ENCODE measurements around the gene RPL18.
A peak's percentile ranks its signal among the peaks of the same experiment; 100 is the strongest.

The RPL18 gene

DNA sequence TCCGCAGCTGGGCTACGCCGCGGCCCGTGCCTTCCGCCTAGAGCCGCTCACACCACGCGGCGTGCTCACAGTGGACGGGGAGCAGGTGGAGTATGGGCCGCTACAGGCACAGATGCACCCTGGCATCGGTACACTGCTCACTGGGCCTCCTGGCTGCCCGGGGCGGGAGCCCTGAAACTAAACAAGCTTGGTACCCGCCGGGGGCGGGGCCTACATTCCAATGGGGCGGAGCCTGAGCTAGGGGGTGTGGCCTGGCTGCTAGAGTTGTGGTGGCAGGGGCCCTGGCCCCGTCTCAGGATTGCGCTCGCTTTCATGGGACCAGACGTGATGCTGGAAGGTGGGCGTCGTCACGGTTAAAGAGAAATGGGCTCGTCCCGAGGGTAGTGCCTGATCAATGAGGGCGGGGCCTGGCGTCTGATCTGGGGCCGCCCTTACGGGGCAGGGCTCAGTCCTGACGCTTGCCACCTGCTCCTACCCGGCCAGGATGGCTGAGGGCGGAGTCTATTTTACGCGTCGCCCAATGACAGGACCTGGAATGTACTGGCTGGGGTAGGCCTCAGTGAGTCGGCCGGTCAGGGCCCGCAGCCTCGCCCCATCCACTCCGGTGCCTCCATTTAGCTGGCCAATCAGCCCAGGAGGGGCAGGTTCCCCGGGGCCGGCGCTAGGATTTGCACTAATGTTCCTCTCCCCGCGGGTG, 10.8 kb upstream of the RPL18 start:
- ATAC-seq: no peak

DNA sequence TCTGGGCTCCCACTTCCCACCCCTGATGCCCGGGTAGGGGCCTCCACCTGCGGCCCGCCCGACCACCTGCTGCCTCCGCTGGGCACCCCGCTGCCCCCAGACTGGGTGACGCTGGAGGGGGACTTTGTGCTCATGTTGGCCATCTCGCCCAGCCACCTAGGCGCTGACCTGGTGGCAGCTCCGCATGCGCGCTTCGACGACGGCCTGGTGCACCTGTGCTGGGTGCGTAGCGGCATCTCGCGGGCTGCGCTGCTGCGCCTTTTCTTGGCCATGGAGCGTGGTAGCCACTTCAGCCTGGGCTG, 10.3 kb upstream of the RPL18 start:
- ATAC-seq: no peak

DNA sequence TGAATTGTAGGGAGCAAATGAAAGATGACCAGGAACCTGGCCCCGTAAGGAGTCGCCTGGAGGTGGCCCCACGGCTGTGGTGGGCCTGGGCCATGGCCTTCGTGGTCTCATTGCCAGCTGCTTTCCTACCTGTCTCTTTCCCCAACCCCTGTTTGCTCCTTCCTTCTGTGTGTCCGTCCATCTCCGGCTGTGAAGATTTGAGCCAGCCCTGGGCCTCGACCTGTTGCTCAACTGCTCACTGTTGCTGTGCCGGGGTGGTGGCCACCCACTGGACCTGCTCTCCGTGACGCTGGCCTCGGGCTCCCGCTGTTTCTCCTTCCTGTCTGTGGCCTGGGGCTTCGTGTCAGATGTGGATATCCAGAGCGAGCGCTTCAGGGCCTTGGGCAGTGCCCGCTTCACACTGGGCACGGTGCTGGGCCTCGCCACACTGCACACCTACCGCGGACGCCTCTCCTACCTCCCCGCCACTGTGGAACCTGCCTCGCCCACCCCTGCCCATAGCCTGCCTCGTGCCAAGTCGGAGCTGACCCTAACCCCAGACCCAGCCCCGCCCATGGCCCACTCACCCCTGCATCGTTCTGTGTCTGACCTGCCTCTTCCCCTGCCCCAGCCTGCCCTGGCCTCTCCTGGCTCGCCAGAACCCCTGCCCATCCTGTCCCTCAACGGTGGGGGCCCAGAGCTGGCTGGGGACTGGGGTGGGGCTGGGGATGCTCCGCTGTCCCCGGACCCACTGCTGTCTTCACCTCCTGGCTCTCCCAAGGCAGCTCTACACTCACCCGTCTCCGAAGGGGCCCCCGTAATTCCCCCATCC, 9.7 kb upstream of the RPL18 start:
- ATAC-seq: no peak

DNA sequence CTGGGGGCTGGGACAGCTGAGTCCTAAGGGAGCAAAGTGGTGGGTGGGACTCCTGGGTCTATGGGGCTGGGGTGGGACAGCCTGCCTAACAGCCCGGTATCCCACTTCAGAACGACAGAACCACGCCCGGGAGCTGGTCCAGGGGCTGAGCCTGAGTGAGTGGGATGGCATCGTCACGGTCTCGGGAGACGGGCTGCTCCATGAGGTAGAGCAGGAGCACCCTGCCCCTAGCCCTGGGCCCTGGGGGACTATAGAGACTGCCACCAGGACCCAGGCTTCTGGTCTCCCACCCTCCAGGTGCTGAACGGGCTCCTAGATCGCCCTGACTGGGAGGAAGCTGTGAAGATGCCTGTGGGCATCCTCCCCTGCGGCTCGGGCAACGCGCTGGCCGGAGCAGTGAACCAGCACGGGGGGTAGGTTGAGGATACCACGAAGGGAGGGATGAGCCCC, 8.9 kb upstream of the RPL18 start:
- ATAC-seq: no peak

DNA sequence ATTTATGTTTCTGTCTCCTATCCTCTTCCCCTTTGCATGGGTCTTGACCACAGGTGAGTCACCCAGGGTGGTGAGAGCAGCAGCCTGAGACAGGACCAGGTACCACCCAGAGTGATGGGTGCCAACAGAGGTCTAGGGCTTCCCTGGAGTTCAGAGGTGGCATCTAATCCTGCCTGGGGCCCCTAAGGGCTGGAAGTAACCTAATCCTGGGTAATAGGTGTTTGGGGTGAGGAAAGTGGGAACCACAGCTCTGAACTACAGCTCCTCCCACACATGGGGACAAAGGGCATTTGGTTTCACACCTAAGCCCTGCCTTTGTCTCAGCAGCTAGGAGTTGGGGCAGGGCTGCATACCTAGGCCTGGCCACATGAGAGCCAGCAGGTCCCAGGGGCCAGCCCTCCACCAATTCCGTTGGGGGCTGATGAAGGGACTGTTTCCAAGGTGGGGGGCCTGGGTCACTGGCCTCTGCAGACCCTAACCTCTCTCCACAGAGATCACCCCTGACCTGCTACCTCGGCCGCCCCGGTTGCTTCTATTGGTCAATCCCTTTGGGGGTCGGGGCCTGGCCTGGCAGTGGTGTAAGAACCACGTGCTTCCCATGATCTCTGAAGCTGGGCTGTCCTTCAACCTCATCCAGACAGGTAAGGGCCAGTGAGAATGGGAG, 8.4 kb upstream of the RPL18 start:
- peak in 1 of 2 donors; percentile 22 for ATAC-seq

DNA sequence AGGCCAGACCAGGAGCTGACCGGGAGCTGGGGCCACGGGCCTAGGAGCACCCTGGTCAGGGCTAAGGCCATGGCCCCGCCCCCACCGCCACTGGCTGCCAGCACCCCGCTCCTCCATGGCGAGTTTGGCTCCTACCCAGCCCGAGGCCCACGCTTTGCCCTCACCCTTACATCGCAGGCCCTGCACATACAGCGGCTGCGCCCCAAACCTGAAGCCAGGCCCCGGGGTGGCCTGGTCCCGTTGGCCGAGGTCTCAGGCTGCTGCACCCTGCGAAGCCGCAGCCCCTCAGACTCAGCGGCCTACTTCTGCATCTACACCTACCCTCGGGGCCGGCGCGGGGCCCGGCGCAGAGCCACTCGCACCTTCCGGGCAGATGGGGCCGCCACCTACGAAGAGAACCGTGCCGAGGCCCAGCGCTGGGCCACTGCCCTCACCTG, 6.9 kb upstream of the RPL18 start:
- no peak for ATAC-seq

DNA sequence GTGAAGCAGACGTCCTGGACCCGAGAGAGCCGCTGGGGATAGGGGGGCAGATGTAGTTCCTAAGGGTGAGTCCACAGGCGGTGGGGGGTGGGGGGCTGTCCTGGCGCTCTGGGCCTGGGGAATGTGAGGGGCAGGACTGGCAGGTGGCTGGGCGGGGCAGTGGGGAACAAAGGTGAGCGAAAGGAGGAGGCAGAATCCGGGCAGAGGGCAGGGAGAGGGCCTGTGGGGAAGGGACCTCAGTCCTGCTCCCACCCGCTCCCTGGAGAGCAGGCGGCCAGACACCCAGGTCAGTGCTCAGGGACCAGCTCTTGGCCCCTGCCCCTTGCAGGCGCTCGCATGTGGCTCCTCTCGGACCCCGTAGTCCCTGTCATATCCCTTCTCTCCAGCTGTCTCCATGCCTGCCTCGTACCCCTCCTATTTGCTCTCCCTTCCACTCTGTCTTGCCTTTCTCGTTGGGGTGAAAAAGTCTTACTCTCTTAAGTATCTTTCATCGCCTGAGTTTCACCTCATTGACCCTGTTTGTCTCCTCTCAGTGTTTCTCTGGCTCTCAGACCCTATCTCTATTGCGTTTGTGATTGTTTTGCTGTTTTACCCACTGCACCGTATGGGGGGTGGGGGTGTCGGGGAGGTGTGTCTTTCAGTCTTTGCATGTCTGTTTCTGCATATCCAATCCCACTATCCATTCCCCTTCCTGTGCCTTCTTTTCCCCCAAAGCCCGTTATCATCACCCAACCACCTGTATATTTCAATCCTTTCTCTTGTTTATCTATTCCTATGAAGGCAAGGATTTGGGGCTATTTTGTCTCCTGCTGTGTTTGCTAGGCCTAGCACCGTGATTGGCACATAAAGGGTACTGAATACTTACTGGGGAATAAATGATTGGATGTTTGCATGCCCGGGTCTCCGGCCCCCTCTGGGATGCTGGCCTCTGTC, 6.1 kb upstream of the RPL18 start:
- no peak for ATAC-seq

DNA sequence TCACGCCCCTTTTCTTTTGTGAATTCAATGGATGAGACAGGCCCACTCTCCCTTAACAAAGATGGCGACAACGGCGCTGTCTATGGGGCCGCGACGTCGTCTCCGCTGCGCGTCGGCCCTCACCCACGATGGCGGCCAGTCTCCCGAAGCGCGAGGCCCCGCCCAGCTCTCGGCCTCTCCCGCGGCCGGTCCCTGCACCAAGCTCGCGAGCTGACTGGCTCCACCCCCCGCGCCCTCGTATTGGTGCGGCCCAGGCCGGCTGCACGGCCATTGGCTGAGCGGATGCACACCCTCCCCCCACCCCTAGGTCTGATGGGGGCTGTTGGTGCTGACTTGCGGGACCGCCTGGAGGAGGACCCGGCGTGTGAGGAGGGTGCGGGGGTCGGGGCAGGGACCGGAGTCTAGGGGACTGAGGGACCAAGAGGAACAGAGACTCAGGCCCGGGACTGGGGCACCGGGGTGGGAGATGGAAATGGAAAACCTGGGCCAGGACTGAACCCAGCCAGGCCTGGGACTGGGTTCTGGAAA, 5.2 kb upstream of the RPL18 start:
- peak; percentile 73 to 79 for ATAC-seq

DNA sequence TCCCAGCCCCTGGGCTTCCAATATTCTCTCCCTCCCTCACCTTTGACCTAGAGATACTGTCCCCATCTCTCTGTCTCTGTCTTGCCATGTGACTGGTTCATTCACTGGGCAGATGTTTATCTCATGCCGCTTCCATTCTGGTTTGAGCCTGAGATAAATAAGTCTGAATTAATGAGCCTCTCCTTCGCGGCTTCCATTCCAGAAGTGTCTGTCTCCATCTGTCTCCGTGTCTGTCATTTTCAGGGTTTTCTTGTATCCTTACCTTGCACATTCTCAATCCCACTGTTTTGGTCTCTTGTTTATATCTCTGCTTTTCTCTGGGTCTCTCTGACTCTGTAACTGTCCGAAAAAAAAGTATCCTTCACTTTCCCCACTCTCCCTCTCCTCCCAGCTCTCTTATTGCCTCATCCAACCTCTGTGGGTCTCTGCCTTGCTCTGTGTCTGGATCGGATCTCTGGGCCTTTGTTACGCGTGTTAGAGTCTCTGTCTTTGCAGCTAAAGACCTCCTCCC, 4.6 kb upstream of the RPL18 start:
- no peak for ATAC-seq

DNA sequence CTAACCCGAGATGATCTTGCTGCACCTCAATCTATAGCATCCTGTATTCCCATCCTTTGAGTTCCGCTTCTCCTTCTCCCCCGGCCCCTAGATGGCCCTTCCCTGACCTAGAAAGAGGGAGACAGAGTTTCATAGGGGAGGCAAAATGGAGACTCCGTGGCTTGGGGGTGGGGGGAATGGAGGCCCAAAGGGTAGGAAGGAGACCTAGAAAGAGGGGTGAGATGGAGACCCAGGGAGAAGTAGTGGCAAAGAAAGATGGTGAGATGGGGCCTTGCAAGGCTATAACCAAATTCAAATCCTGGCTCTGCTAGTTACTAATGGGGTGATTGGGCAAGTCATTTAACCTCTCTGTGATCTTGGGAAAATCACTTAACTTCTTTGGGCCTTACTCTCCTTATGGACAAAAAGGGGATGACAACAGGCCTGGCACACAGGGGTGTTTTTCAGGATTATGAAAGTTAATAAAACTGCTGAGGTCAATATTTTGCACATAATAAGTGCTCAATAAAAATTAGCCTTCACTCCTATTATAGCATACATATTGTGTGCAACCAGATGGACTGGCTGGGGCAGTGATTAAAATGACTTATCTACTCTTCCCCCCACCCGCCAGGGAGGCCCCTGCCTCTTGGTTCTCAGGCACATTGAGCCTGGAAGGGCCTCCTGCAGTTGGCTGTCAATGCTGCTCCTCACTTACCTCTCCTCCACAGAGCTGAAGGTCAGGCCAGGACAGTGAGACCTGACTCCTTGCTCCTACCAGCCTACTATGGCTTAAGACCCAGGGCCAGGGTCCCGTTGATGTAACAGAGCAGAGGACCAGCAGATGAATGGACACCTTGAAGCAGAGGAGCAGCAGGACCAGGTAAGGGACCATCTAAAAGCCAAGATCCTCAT, 961 bp upstream of the RPL18 start:
- ATAC-seq: no peak

DNA sequence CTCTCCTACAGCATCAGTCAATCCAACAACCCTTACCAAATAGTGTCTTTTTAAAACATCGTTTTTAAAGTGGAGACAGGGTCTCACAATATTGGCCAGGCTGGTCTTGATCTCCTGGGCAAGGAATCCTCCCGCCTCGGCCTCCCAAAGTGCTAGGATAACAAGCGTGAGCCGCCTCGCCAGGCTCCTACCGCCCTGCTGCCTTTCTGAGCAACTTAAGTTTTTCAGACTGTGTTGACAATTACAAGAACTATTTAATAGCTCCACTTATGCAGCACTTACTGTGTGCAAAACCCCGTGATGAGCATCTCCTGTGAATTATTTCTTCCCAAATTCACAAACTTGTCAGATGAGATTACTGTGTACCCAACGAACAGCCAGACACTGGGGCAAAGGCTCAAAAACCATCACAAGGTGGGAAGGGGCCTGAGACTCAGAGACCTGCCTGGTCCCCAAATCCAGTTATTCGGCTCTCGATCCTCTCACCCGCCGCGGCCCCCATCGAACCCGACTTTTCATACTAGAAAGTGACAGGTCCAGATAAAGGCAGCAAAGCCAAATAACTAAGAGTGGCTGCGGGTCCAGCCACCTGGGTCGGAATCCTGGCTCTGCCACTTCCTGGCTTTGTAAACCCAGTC, 581 bp downstream of the RPL18 start:
- no peak for ATAC-seq

DNA sequence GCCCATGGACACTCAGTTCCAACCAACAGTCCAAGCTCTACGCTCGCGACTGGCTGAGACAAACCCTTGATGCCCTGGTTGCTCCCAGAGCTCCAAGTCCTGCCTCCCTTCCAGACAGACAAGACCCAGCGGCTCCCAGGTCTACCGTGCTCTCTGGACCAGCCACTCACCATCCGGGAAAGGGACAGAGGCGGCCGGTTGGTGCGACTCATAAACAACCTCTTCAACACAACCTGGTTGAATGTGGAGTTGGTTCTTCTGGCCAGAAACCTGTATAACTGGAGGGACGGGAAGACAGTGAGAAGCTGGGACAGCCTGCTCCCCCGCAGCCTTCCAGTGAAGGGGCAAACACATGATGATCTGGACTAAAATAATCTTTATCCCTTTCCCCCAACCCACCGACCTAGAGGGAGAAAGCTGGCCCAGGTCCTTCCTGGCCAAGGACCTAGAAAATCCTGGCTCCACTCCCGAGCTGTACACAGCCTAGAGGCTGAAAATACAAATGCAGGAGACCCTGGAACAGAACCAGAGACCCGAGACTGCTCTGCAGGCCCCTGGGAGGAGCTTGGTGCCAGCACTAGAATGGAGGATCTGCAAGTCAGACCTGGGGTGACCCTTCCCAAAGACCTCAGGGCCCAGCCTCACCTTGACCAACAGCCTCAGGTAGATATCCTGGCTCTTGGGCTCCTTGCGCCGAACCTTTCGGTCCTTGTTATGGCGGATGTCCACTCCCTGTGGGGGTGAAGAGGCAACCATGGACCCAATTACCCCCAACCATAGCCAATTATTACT, 1.6 kb downstream of the RPL18 start:
- ATAC-seq: no peak

DNA sequence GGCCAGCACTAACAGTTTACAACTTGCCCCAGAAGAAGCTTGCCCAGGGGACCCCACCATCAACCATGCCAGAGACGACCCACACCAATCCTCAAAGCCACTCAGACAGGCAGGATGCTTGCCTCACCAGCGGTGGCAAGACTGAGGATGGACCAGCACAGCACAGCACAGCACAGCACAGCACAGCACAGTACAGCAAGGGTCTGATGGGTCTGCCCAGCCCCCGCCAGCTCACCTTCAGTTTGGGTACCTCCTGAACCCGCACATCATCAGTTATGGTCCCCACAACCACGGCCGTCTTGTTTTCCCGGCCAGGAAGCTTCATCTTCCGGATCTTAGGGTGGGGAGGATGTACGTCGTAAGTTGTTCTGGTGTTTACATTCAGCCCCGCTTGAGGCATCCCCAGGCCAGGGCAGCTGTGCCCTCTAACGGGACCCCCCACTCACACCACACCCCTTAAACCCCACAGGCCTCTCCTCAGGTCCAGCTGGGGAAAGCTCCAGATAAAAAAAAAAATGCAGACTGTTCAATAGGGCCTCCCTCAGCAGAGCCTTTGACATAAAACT, 2.4 kb downstream of the RPL18 start:
- ATAC-seq: no peak

DNA sequence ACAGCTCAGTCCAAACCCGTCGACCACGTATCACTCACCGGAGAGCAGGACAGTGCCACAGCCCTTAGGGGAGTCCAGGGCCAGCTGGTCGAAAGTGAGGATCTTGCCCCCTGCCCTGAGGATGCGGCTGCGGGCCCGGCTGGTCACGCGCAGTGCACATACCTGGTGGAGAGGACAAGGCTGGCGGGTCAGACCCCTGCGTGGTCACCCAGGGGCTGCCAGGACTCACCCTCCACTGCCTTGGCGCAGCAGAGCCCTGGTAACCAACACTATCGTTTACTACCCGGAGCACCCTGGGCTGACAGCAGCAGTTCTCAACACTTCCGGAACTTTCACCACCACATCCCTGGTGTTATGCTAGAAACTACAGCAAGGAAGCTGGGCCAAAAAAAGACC, 2.9 kb downstream of the RPL18 start:
- ATAC-seq: no peak

DNA sequence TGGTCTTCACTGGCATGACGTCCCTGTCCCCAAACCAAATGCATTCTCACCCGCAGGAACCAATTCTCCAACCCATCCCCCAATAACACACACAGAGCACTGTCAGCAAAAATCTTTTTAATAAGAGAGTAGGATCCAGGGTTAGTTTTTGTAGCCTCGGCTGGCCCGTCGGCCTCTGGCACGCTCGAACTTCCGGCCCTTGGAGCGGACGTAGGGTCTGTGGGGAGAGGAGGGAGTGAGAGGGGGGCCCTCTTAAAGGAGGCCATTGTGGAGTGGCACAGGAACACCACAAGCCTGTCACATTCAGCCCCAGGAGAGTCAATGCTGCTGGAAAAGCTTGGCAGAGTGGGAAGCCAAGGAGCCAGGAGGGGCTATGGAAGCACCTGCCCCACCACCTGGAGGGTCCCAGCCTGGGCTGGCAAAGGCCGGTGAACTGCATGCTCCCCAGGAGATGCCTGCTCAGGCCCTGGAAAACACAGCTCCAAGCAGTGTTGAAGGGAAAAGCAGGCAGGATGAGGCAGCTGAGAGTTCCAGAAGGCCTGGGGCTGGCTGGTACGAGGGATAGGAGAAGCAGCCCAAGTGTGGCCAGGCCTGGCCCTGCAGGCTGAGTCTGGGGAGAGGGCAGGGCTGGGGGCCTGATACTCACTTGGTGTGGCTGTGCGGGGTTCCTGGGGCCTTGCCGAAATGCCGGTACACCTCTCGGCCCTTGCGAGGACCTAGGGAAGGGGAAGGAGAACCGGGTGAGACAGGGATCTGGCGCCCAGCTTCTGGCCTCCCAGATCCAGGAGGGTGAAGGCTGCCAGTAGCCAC, 3.5 kb downstream of the RPL18 start:
- ATAC-seq: no peak

DNA sequence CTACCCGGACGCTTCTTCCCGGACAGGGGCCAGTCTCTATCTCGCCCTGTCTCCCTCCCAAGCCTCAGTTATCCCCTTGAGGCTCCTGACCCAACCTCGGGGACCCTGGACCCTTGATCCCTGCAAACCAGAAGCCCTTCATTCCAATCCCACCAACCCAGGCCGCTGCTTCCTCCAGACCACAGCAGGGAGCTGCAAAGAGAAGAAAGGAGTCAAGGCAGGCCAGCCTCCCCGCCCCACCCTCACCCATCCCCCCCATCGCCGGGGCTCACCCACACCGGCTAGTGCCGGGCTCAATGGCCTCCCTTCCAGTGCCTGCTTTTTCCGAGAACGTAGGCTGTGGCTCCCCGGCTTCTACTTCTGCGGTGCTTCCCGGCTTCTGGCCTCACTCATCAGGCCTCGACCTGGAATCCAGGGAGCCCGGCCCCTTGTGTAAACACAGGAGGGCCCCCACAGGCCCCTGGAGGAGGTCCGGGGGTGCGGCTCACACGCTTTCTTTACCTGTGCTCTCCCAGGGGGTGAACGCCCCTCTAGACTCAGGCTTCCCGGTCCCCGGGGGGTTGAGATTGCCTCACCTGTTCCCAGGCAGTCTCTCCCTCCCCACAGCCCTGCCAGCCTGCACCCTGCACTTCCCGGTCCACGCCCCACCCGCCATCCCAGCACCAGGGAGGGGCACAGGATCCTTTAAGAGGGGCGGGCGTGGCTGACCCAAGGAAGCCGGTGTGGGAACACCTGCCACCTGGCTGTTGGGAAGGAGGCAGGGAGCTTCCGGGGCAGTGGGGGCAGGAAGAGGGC, 4.3 kb downstream of the RPL18 start, which contains the start of gene FAM83E:
TSS of gene FAM83E (minus strand) at position 641 of the 795 bp plus-strand sequence. CDS start 1,704 bp downstream, outside the sequence.
- ATAC-seq: no peak

DNA sequence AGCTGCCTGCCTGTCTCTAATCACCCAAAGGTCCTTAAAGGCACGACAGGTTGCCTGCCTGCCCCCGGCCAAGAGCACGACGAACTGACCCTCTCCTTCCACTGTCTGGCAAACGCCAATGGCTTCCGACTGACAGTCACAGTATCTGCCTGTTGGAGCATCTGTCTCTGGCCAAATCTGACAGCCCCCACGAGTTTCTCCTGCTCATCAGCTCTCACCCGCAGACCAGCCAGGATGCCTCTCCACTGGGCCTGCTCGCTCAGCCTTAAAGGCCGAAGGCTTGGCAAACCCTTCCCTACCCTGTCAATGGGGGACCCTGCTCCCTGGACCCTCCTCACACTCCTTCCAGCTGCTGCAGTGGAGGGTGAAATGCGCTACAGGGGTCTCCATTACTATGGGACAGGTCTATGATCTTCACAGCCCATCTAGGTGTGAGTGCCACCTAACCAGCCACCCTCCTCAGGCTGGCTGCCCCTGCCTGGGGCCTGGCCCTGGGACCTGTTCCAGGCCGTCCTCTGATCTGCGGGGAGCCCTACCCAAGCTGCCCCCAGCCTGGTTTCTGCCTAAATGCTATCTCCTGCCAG, 5.0 kb downstream of the RPL18 start:
- ATAC-seq: peak; percentile 2 to 3
